Right atrium auricular region (tissue), 2 donors: ENCODE results near the gene MRPL2. TPM values are rescaled to one million over a fixed set of nuclear protein-coding genes. Genes with fewer than 3 reads are reported as not detected.
"Not testable (repeated sequence)": the region's sequence is repeated elsewhere in the genome, so short reads cannot be mapped to it uniquely, and the experiment has no call there.

Source experiments
- DNase-seq: peaks from one replicate; pipeline ENCODE4 v3.0.0-alpha.2; 2019; ENCODE audit warnings: low spot score
- H3K27ac ChIP-seq, 2 donors: fragments of 200-600 bp; sonication (generic); 1 replicate in 1 of 2; 2 replicates in 1 of 2; pipeline ENCODE4 v1.5.1; 2016 to 2019
- H3K27me3 ChIP-seq, 2 donors: fragments of 200-600 bp; sonication (generic); one replicate each; pipeline versions ENCODE4 v1.5.1 to v1.6.0; 2017 to 2019
- H3K36me3 ChIP-seq: fragments of 200-600 bp; sonication (generic); one replicate; pipeline ENCODE4 v1.5.1; 2016
- H3K4me1 ChIP-seq, 2 donors: fragments of 200-600 bp; sonication (generic); one replicate each; pipeline versions ENCODE4 v1.5.1 to v1.6.0; 2017 to 2019
- H3K4me3 ChIP-seq, 2 donors: fragments of 200-600 bp; sonication (generic); 1 replicate in 1 of 2; 2 replicates in 1 of 2; pipeline ENCODE4 v1.5.1; 2017 to 2019; ENCODE audit warnings: mild to moderate bottlenecking in 1 of 2, moderate library complexity in 1 of 2
- H3K9me3 ChIP-seq, 2 donors: fragments of 200-600 bp; sonication (generic); one replicate each; pipeline ENCODE4 v1.5.1; 2019
- CTCF ChIP-seq, 2 donors: fragments of 200-600 bp; sonication (generic); IDR thresholded peaks; one replicate each; pipeline ENCODE4 v1.5.1; 2019; ENCODE audit warnings: antibody characterized with exemption in 2 of 2
- total RNA-seq, 2 donors: library from RNA; depleted of rRNA; stranded (reverse); fragments of >200 nt; gene quantifications; one replicate each; pipeline ENCODE4 v1.1.0, GENCODE V29; 2016

MRPL2 gene
- total RNA-seq, 2 donors from 2014 or later = 37.0 to 41.0 TPM

GRCh38 chr6:43089467-43089866, 30.2 kb upstream of the MRPL2 start:
- no peaks in the 10 kb centered on the region for H3K9me3 ChIP-seq
- H3K4me1 ChIP-seq = no peaks in the 10 kb centered on the region
- no peak for TF ChIP-seq CTCF (IDR thresholded peaks at IDR 0.05)
- H3K36me3 ChIP-seq = no peaks in the 10 kb centered on the region
- no peaks in the 10 kb centered on the region for H3K27me3 ChIP-seq
- H3K4me3 ChIP-seq = no peak overlapping the region
- no peak for DNase-seq
- no peak overlapping the region for H3K27ac ChIP-seq

- Histone ChIP-seq H3K4me3 (no peak overlapping the region), H3K4me1 (no peaks in the 10 kb centered on the region), H3K36me3 (no peaks in the 10 kb centered on the region), H3K9me3 (no peaks in the 10 kb centered on the region), H3K27ac (no peak overlapping the region), H3K27me3 (no peaks in the 10 kb centered on the region)
- TF ChIP-seq CTCF (IDR thresholded peaks at IDR 0.05) = no peak
- DNase-seq = no peak
Measured at GRCh38 chr6:43088654-43089056, 29.4 kb upstream of the MRPL2 start.

- no peaks in the 10 kb centered on the region for H3K36me3 ChIP-seq
- H3K9me3 ChIP-seq = no peaks in the 10 kb centered on the region
- DNase-seq = no peak
- no peak for TF ChIP-seq CTCF (IDR thresholded peaks at IDR 0.05)
- H3K27ac ChIP-seq = no peak overlapping the region
- H3K27me3 ChIP-seq = no peaks in the 10 kb centered on the region
- no peaks in the 10 kb centered on the region for H3K4me1 ChIP-seq
- no peak overlapping the region for H3K4me3 ChIP-seq
Measured at GRCh38 chr6:43086022-43086658, 26.9 kb upstream of the MRPL2 start.

GRCh38 chr6:43082806-43083655, 23.8 kb upstream of the MRPL2 start:
- H3K4me3 ChIP-seq = no peak overlapping the region
- no peaks in the 10 kb centered on the region for H3K27me3 ChIP-seq
- H3K9me3 ChIP-seq = no peaks in the 10 kb centered on the region
- H3K36me3 ChIP-seq = no peaks in the 10 kb centered on the region
- H3K27ac ChIP-seq = no peak overlapping the region
- TF ChIP-seq CTCF (IDR thresholded peaks at IDR 0.05) = no peak
- no peak for DNase-seq
- H3K4me1 ChIP-seq = no peaks in the 10 kb centered on the region

GRCh38 chr6:43081922-43082321, 22.7 kb upstream of the MRPL2 start:
- not testable (repeated sequence) for H3K9me3 ChIP-seq, H3K27ac ChIP-seq, H3K4me1 ChIP-seq, H3K36me3 ChIP-seq, H3K4me3 ChIP-seq, H3K27me3 ChIP-seq, DNase-seq

- TF ChIP-seq CTCF (IDR thresholded peaks at IDR 0.05) = no peak
- Histone ChIP-seq H3K9me3 (no peaks in the 10 kb centered on the region), H3K36me3 (no peaks in the 10 kb centered on the region), H3K27me3 (no peaks in the 10 kb centered on the region), H3K4me3 (no peak overlapping the region), H3K4me1 (peaks cover 0 to 14% of the 10 kb centered on the region in 2 donors), H3K27ac (no peak overlapping the region)
- DNase-seq = no peak
Measured at GRCh38 chr6:43081043-43081442, 21.8 kb upstream of the MRPL2 start.
